Measurements from ENCODE around the gene CACHD1. TPM values are rescaled to one million over a fixed set of nuclear protein-coding genes. Genes with fewer than 3 reads are reported as not detected.
A peak's percentile ranks its signal among the peaks of the same experiment; 100 is the strongest.

CACHD1 gene
- total and polyA plus RNA-seq, 2 of the 8 experiments (the other 6 are each of a cell fraction or from before 2014, with no cell fraction given): 22.2 to 42.5 TPM

GRCh38 chr1:64540265-64540791 lies 70.4 kb downstream of the CACHD1 start:
- Histone ChIP-seq H3K56ac (replicated peaks; ENCODE audit: insufficient read length, low read depth, low read length) (no peak overlapping the region), H2AFZ (ENCODE audit: low read length) (no peak overlapping the region), H3K9me3 (ENCODE audit: insufficient read depth in 2 of 2, low read depth in 1 of 2, low read length in 1 of 2) (no peaks in the 10 kb centered on the region), H2BK12ac (ENCODE audit: low read depth, low read length) (no peak overlapping the region), H3K4ac (replicated peaks; ENCODE audit: insufficient read length, low read depth, low read length) (no peak overlapping the region), H3K79me1 (ENCODE audit: low read depth, low read length) (peaks cover 8% of the 10 kb centered on the region), H3K9ac (replicated peaks in 1 of 4; ENCODE audit: extremely low read depth in 1 of 4, low read depth in 3 of 4, low read length in 3 of 4) (no peak overlapping the region), H4K91ac (replicated peaks; ENCODE audit: insufficient read length, low read length) (no peak overlapping the region), H3K23ac (ENCODE audit: insufficient read length) (no peak overlapping the region), H4K8ac (ENCODE audit: extremely low read depth, insufficient read depth, low read length) (no peak overlapping the region), H4K20me1 (replicated peaks in 1 of 2; ENCODE audit: control insufficient read depth in 1 of 2, insufficient read depth in 2 of 2, low read length in 2 of 2) (peaks cover 19 to 20% of the 10 kb centered on the region in 2 experiments), H3K18ac (ENCODE audit: extremely low read depth, low read length) (no peak overlapping the region), H3K23me2 (ENCODE audit: low read depth, low read length) (no peaks in the 10 kb centered on the region), H4K5ac (ENCODE audit: insufficient read length, low read depth, low read length) (no peak overlapping the region), H2BK20ac (ENCODE audit: low read length) (no peak overlapping the region), H3K4me1 (replicated peaks in 1 of 4; ENCODE audit: control insufficient read depth in 3 of 4, insufficient read depth in 4 of 4, low read length in 3 of 4) (peaks cover 5 to 31% (median 12%) of the 10 kb centered on the region in 4 experiments; a peak in 6 of 7 replicates), H3K4me3 (ENCODE audit: extremely low read depth in 1 of 4, insufficient read depth in 2 of 4, low read depth in 3 of 4, low read length in 4 of 4) (no peak overlapping the region), H3K14ac (ENCODE audit: insufficient read length) (no peak overlapping the region), H3K27ac (ENCODE audit: low read depth, low read length) (no peak overlapping the region), H2AK5ac (ENCODE audit: low read depth, low read length) (no peak overlapping the region), H3K27me3 (replicated peaks in 1 of 4; ENCODE audit: control insufficient read depth in 3 of 4, extremely low read depth in 1 of 4, insufficient read depth in 3 of 4, low read length in 3 of 4) (no peaks in the 10 kb centered on the region), H2BK120ac (replicated peaks; ENCODE audit: low read depth, low read length) (no peak overlapping the region), H3K36me3 (ENCODE audit: control insufficient read depth in 2 of 4, insufficient read depth in 4 of 4, low read length in 3 of 4) (no peaks in the 10 kb centered on the region), H2BK5ac (ENCODE audit: low read depth, low read length) (no peak overlapping the region), H3K79me2 (ENCODE audit: control insufficient read depth in 1 of 2, insufficient read depth in 2 of 2, low read length in 2 of 2) (peaks cover 0 to 99% of the 10 kb centered on the region in 2 experiments; a peak in 3 of 4 replicates), H2BK15ac (ENCODE audit: low read length) (no peak overlapping the region), H3K4me2 (ENCODE audit: insufficient read depth in 1 of 2, low read depth in 2 of 2, low read length in 2 of 2) (peak overlapping the region in 1 of 2 experiments; percentile 10; a peak in 3 of 4 replicates)
- WGBS, 2 experiments (ENCODE audit: extremely low coverage in 1 of 2, insufficient coverage in 1 of 2, insufficient read length in 1 of 2, insufficient replicate concordance in 2 of 2, low coverage in 1 of 2, low lambda C conversion rate in 2 of 2, missing lambda C conversion rate in 1 of 2): 53 to 100% methylated on average over 1 to 6 of the region's 6 CpGs
- CTCF ChIA-PET (ENCODE audit: partially characterized antibody): no interaction called here
- no peak for DNase-seq (ENCODE audit: low read depth in 1 of 2, low spot score in 2 of 2)
- POLR2A ChIA-PET (ENCODE audit: partially characterized antibody): interaction anchor here (1.6 kb wide), 1 partner anchor 23 kb away, joined by 3 read pairs; no protein-coding TSS in a partner anchor
- FAIRE-seq: peak; percentile 66
- TF ChIP-seq KDM5A (IDR thresholded peaks at IDR 0.05; ENCODE audit: low read length) (no peak), KDM4A (IDR thresholded peaks at IDR 0.05; ENCODE audit: low read depth, low read length, severe bottlenecking) (no peak), FOSL1 (IDR thresholded peaks at IDR 0.05; ENCODE audit: insufficient read depth, low read depth, low read length) (no peak), RAD21 (IDR thresholded peaks at IDR 0.05 in 1 of 2, conservative IDR thresholded peaks at IDR 0.05 in 1 of 2; ENCODE audit: low read depth in 2 of 2, low read length in 2 of 2) (no peak), TCF12 (IDR thresholded peaks at IDR 0.05; ENCODE audit: low read depth, low read length) (no peak), CTBP2 (IDR thresholded peaks at IDR 0.05; ENCODE audit: borderline replicate concordance, insufficient read depth, insufficient read length, low read length) (no peak)

Measured in H1 (cell line).